ENCODE measurements around the gene AFAP1L1. TPM values are rescaled to one million over a fixed set of nuclear protein-coding genes. Genes with fewer than 3 reads are reported as not detected.

Gene AFAP1L1
- total and polyA plus RNA-seq, 2 of the 13 experiments (the other 11 are each of a cell fraction or from before 2014, with no cell fraction given): 0.38 to 1.0 TPM

DNA sequence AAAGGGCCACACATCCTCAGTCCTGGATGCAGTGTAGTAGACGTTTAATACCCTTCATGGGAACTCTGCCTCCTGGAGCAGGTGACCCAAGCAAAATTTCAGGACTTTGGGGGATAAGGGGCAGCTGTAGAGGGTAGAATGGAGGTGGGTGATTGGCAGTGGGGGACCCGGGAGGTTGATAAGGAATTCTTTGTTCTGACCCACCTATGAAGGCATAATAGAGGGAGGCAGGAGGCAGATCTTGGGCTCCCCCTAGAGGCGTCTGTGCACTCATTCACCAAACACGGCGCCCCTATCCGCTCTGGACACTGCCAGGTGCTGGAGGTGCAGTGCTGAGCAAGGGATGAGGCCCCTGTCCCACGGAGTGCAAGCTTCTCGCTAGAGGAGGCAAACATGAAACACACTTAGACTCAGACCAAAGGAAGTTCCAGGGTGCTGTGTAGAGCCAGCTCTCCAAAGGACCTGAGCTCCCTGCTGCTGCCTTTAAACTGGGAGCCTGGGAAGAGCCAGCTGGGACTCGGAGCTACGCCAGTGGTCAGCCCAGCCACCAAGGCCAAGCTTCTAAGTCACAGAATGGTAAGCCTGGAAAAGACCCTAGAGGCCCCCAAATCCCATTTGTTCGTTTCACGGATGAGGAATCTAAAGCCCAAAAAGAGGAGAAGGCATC lies 99.8 kb downstream of the AFAP1L1 start (continued):
- TF ChIP-seq ZNF605 (CRISPR knock-in tag; IDR thresholded peaks at IDR 0.05) (0 out of 2 replicates have a peak, but pooled peaks have one; percentile 25), STAG1 (CRISPR knock-in tag; IDR thresholded peaks at IDR 0.05) (peak; percentile 72), KDM4B (CRISPR knock-in tag; IDR thresholded peaks at IDR 0.05) (no peak), KLF13 (CRISPR knock-in tag; IDR thresholded peaks at IDR 0.05) (no peak), MLLT10 (CRISPR knock-in tag; IDR thresholded peaks at IDR 0.05) (no peak), KDM2A (CRISPR knock-in tag; IDR thresholded peaks at IDR 0.05; ENCODE audit: borderline replicate concordance, low read depth) (0 out of 2 replicates have a peak, but pooled peaks have one; percentile 30)
- TF ChIP-seq, protein P1, sequence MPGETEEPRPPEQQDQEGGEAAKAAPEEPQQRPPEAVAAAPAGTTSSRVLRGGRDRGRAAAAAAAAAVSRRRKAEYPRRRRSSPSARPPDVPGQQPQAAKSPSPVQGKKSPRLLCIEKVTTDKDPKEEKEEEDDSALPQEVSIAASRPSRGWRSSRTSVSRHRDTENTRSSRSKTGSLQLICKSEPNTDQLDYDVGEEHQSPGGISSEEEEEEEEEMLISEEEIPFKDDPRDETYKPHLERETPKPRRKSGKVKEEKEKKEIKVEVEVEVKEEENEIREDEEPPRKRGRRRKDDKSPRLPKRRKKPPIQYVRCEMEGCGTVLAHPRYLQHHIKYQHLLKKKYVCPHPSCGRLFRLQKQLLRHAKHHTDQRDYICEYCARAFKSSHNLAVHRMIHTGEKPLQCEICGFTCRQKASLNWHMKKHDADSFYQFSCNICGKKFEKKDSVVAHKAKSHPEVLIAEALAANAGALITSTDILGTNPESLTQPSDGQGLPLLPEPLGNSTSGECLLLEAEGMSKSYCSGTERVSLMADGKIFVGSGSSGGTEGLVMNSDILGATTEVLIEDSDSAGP (CRISPR knock-in tag; IDR thresholded peaks at IDR 0.05; ENCODE audit: borderline replicate concordance): peak; percentile 21; the same call in 1 of the 2 replicates
- TF ChIP-seq, protein P2, sequence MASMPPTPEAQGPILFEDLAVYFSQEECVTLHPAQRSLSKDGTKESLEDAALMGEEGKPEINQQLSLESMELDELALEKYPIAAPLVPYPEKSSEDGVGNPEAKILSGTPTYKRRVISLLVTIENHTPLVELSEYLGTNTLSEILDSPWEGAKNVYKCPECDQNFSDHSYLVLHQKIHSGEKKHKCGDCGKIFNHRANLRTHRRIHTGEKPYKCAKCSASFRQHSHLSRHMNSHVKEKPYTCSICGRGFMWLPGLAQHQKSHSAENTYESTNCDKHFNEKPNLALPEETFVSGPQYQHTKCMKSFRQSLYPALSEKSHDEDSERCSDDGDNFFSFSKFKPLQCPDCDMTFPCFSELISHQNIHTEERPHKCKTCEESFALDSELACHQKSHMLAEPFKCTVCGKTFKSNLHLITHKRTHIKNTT (CRISPR knock-in tag; IDR thresholded peaks at IDR 0.05): no peak
- TF ChIP-seq, protein P3, sequence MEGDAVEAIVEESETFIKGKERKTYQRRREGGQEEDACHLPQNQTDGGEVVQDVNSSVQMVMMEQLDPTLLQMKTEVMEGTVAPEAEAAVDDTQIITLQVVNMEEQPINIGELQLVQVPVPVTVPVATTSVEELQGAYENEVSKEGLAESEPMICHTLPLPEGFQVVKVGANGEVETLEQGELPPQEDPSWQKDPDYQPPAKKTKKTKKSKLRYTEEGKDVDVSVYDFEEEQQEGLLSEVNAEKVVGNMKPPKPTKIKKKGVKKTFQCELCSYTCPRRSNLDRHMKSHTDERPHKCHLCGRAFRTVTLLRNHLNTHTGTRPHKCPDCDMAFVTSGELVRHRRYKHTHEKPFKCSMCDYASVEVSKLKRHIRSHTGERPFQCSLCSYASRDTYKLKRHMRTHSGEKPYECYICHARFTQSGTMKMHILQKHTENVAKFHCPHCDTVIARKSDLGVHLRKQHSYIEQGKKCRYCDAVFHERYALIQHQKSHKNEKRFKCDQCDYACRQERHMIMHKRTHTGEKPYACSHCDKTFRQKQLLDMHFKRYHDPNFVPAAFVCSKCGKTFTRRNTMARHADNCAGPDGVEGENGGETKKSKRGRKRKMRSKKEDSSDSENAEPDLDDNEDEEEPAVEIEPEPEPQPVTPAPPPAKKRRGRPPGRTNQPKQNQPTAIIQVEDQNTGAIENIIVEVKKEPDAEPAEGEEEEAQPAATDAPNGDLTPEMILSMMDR (CRISPR knock-in tag; IDR thresholded peaks at IDR 0.05): peak; percentile 89
- TF ChIP-seq, protein P4, sequence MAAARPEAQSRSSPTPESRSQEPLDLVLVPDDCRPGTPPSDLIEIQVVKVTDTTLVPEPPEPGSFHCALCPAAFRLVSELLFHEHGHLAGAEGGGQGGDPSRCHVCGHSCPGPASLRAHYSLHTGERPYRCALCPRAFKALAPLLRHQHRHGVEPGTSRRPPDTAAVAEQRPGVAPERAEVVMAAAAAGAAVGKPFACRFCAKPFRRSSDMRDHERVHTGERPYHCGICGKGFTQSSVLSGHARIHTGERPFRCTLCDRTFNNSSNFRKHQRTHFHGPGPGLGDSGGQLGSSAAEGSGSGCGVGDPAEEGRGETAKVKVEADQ (CRISPR knock-in tag; IDR thresholded peaks at IDR 0.05; ENCODE audit: borderline replicate concordance): no peak

Measured in HepG2 (cell line).